ENCODE measurements around the gene KIF26B.

Gene KIF26B

GRCh38 chr1:245688536-245689453 lies 534.0 kb downstream of the KIF26B start:
- TF ChIP-seq ZC3H10 (CRISPR knock-in tag; IDR thresholded peaks at IDR 0.05) (no peak), TSHZ2 (CRISPR knock-in tag; IDR thresholded peaks at IDR 0.05) (no peak), ZNF70 (CRISPR knock-in tag; IDR thresholded peaks at IDR 0.05) (no peak)
- no peak for ATAC-seq

- no peak for TF ChIP-seq PPARA (CRISPR knock-in tag; IDR thresholded peaks at IDR 0.05; ENCODE audit: borderline replicate concordance)
- TF ChIP-seq PATZ1 (CRISPR knock-in tag; IDR thresholded peaks at IDR 0.05; ENCODE audit: borderline replicate concordance): no peak
- TF ChIP-seq ZNF70 (CRISPR knock-in tag; IDR thresholded peaks at IDR 0.05): no peak
- no peak for TF ChIP-seq ISL1 (CRISPR knock-in tag; IDR thresholded peaks at IDR 0.05)
- TF ChIP-seq ZNF8 (CRISPR knock-in tag; IDR thresholded peaks at IDR 0.05): no peak
- no peak for TF ChIP-seq TCF4 (CRISPR knock-in tag; IDR thresholded peaks at IDR 0.05; ENCODE audit: borderline replicate concordance)
- TF ChIP-seq ESRRG (CRISPR knock-in tag; IDR thresholded peaks at IDR 0.05): no peak
- no peak for TF ChIP-seq ARNTL (CRISPR knock-in tag; IDR thresholded peaks at IDR 0.05; ENCODE audit: borderline replicate concordance, low read depth)
- TF ChIP-seq CSRNP3 (CRISPR knock-in tag; IDR thresholded peaks at IDR 0.05): no peak
- TF ChIP-seq ZFP30 (CRISPR knock-in tag; IDR thresholded peaks at IDR 0.05): no peak
- TF ChIP-seq TOX (CRISPR knock-in tag; IDR thresholded peaks at IDR 0.05; ENCODE audit: borderline replicate concordance): no peak
- no peak for TF ChIP-seq OSR1 (CRISPR knock-in tag; IDR thresholded peaks at IDR 0.05)
- no peak for TF ChIP-seq POU6F1 (CRISPR knock-in tag; IDR thresholded peaks at IDR 0.05; ENCODE audit: borderline replicate concordance, low read depth)
- TF ChIP-seq CREB5 (CRISPR knock-in tag; IDR thresholded peaks at IDR 0.05; ENCODE audit: low read depth): no peak
- TF ChIP-seq BACH2 (CRISPR knock-in tag; IDR thresholded peaks at IDR 0.05; ENCODE audit: borderline replicate concordance): no peak
- ATAC-seq: no peak
Measured at GRCh38 chr1:245690156-245690690, 535.4 kb downstream of the KIF26B start.

- ATAC-seq: no peak
Measured at GRCh38 chr1:245690946-245691541, 536.3 kb downstream of the KIF26B start.

More at GRCh38 chr1:245690946-245691541, 536.3 kb downstream of the KIF26B start:
- TF ChIP-seq SNAI2 (CRISPR knock-in tag; IDR thresholded peaks at IDR 0.05) (no peak), ARNTL (CRISPR knock-in tag; IDR thresholded peaks at IDR 0.05; ENCODE audit: borderline replicate concordance, low read depth) (no peak), PPARA (CRISPR knock-in tag; IDR thresholded peaks at IDR 0.05; ENCODE audit: borderline replicate concordance) (no peak), BACH2 (CRISPR knock-in tag; IDR thresholded peaks at IDR 0.05; ENCODE audit: borderline replicate concordance) (no peak), TCF4 (CRISPR knock-in tag; IDR thresholded peaks at IDR 0.05; ENCODE audit: borderline replicate concordance) (no peak), ZC3H10 (CRISPR knock-in tag; IDR thresholded peaks at IDR 0.05) (no peak), TOX (CRISPR knock-in tag; IDR thresholded peaks at IDR 0.05; ENCODE audit: borderline replicate concordance) (no peak), TSHZ2 (CRISPR knock-in tag; IDR thresholded peaks at IDR 0.05) (no peak), ZNF70 (CRISPR knock-in tag; IDR thresholded peaks at IDR 0.05) (no peak)

Measured in SK-N-SH treated with all-trans-retinoic acid at 6 μM for 48 hours (cell line).